ENCODE data around the gene ADAMTS17.

DNA sequence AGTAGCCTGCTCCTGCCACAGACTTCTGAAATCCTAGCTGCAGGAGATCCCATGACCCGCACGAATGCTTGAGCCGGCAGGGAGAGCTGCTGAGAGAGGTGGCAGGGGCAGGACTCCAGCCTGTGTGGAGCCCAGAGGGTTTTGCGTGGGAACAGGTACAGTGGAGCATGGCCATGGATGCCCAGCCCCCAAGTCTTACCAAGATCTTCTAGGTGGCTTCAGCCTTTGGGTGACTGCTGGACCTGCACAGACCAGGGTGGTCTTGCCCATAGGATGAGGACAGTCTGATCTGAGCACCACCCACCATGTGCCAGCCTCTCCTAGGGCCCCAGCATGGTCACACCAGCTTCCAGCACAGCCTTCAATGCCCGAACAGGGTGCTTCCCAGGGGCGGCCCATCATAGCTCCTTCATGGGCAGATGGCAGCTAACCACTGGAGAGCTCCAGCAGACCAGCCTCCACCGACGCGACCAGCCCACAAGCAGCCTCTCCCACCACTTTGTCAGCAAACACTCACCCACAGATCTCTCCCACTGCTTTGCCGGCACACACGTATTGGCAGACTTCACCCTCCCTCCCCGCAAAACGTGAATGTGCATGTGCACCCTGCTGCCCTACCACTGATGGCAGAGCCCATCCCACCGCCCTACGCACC, 56.0 kb downstream of the ADAMTS17 start:
- TF ChIP-seq, protein P1, sequence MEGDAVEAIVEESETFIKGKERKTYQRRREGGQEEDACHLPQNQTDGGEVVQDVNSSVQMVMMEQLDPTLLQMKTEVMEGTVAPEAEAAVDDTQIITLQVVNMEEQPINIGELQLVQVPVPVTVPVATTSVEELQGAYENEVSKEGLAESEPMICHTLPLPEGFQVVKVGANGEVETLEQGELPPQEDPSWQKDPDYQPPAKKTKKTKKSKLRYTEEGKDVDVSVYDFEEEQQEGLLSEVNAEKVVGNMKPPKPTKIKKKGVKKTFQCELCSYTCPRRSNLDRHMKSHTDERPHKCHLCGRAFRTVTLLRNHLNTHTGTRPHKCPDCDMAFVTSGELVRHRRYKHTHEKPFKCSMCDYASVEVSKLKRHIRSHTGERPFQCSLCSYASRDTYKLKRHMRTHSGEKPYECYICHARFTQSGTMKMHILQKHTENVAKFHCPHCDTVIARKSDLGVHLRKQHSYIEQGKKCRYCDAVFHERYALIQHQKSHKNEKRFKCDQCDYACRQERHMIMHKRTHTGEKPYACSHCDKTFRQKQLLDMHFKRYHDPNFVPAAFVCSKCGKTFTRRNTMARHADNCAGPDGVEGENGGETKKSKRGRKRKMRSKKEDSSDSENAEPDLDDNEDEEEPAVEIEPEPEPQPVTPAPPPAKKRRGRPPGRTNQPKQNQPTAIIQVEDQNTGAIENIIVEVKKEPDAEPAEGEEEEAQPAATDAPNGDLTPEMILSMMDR (IDR thresholded peaks at IDR 0.05 in 4 of 5, conservative IDR thresholded peaks at IDR 0.05 in 1 of 5): no peak
- TF ChIP-seq POLR2A (IDR thresholded peaks at IDR 0.05): no peak
